NT2/D1 (cell line): ENCODE data around the gene EPB41L5.

ENCODE experiments used
- YY1 ChIP-seq: IDR thresholded peaks from 2 replicates; pipeline ENCODE4 v1.6.1; 2011; ENCODE audit not compliant: insufficient read length, insufficient read depth
- ZNF274 ChIP-seq: IDR thresholded peaks from 2 replicates; pipeline ENCODE4 v1.6.1; 2011; ENCODE audit warnings: mild to moderate bottlenecking, low read depth, low read length

- no peak for TF ChIP-seq YY1
- TF ChIP-seq ZNF274, result no peak
Measured at GRCh38 chr2:120014226-120014980, 1.5 kb downstream of the EPB41L5 start.
